GM11168 (cell line): ENCODE data around the gene DHRS13.
"Not testable (repeated sequence)": the region's sequence is repeated elsewhere in the genome, so short reads cannot be mapped to it uniquely, and the experiment has no call there.

ENCODE experiments used
- in situ Hi-C: fragments of 300-500 bp; cut with MboI; formaldehyde crosslinking; loops from one replicate; pipeline ENCODE4 v1.12.0; 2022; ENCODE audit warnings: low sequenced_read_pairs; ENCODE audit not compliant: unreplicated experiment

The DHRS13 gene

GRCh38 chr17:28906706-28907438 is 4.0 kb upstream of the DHRS13 start:
- in situ Hi-C loops, result no loop called here

GRCh38 chr17:28906276-28906675 is 3.4 kb upstream of the DHRS13 start:
- in situ Hi-C loops, result no loop called here

GRCh38 chr17:28904800-28905199 is 1.9 kb upstream of the DHRS13 start:
- in situ Hi-C loops, result no loop called here

GRCh38 chr17:28903546-28903841 is 615 bp upstream of the DHRS13 start:
- in situ Hi-C loops, result not testable (repeated sequence)

- in situ Hi-C loops, result no loop called here
These were observed 737 bp downstream of the DHRS13 start for GRCh38 chr17:28901866-28902818.

GRCh38 chr17:28900986-28901726 is 1.7 kb downstream of the DHRS13 start:
- in situ Hi-C loops, result no loop called here

GRCh38 chr17:28899212-28899815 is 3.6 kb downstream of the DHRS13 start:
- in situ Hi-C loops, result loop anchor here (10.0 kb wide), 1 partner anchor 135 kb away; no protein-coding TSS in a partner anchor

GRCh38 chr17:28898527-28898955 is 4.3 kb downstream of the DHRS13 start:
- in situ Hi-C loops, result loop anchor here (10.0 kb wide), 1 partner anchor 134 kb away; no protein-coding TSS in a partner anchor

GRCh38 chr17:28897769-28898526 is 4.9 kb downstream of the DHRS13 start:
- in situ Hi-C loops, result loop anchor here (10.0 kb wide), 1 partner anchor 133 kb away; no protein-coding TSS in a partner anchor

GRCh38 chr17:28896884-28897768 is 5.8 kb downstream of the DHRS13 start, which contains the start of gene FLOT2:
Gene FLOT2, minus strand, starts transcription at chr17:28897733. Its CDS starts 159 bp downstream, at chr17:28897574.
- in situ Hi-C loops, result loop anchor here (10.0 kb wide), 1 partner anchor 132 kb away; no protein-coding TSS in a partner anchor

GRCh38 chr17:28896491-28896883 is 6.4 kb downstream of the DHRS13 start:
- in situ Hi-C loops, result loop anchor here (10.0 kb wide), 1 partner anchor 132 kb away; no protein-coding TSS in a partner anchor

- in situ Hi-C loops, result loop anchor here (10.0 kb wide), 1 partner anchor 131 kb away; no protein-coding TSS in a partner anchor
These were observed 7.0 kb downstream of the DHRS13 start for GRCh38 chr17:28895794-28896447.

GRCh38 chr17:28893248-28894183 is 9.4 kb downstream of the DHRS13 start:
- in situ Hi-C loops, result loop anchor here (10.0 kb wide), 1 partner anchor 129 kb away; no protein-coding TSS in a partner anchor

GRCh38 chr17:28892024-28892423 is 10.9 kb downstream of the DHRS13 start:
- in situ Hi-C loops, result loop anchor here (10.0 kb wide), 1 partner anchor 127 kb away; no protein-coding TSS in a partner anchor

- in situ Hi-C loops, result loop anchor here (10.0 kb wide), 1 partner anchor 126 kb away; no protein-coding TSS in a partner anchor
These were observed 11.7 kb downstream of the DHRS13 start for GRCh38 chr17:28891201-28891600.

- in situ Hi-C loops, result loop anchor here (10.0 kb wide), 1 partner anchor 125 kb away; no protein-coding TSS in a partner anchor
These were observed 12.9 kb downstream of the DHRS13 start for GRCh38 chr17:28889996-28890395.
